ENCODE measurements around the gene KMO. TPM values are rescaled to one million over a fixed set of nuclear protein-coding genes. Genes with fewer than 3 reads are reported as not detected.

Gene KMO
- total RNA-seq, 1 experiment from 2014 or later = 1.2 TPM

GRCh38 chr1:241488739-241489138 is 43.4 kb upstream of the KMO start:
- H3K9me3 Mint-ChIP-seq (ENCODE audit: unreplicated experiment) = no peaks in the 10 kb centered on the region
- intact Hi-C loops (cut with micrococcal nuclease) = loop anchor here (5.0 kb wide), 1 partner anchor 756 kb away; no protein-coding TSS in a partner anchor
- no peak overlapping the region for H3K4me3 Mint-ChIP-seq (ENCODE audit: unreplicated experiment)
- no TSS peak for BruUV-seq (replicated peaks)
- H3K4me1 Mint-ChIP-seq (ENCODE audit: insufficient read depth, unreplicated experiment) = peaks cover 7% of the 10 kb centered on the region
- no peaks in the 10 kb centered on the region for H3K27me3 Mint-ChIP-seq (ENCODE audit: insufficient read depth, unreplicated experiment)
- no peak overlapping the region for H3K27ac Mint-ChIP-seq (ENCODE audit: low read depth, unreplicated experiment)
- ChIA-PET POLR2A (interaction anchor here (1.0 to 1.5 kb wide), 2 partner anchors 12 to 31 kb away, joined by 3 read pairs; partner anchors contain the start of gene FH), CTCF (interaction anchor here (0.5 to 7.4 kb wide), 8 partner anchors 14 to 1372 kb away, joined by 3 to 106 read pairs (median 3); no protein-coding TSS in a partner anchor)
- no peak for TF ChIP-seq CTCF (IDR thresholded peaks at IDR 0.05; ENCODE audit: unreplicated experiment)
- H3K36me3 Mint-ChIP-seq (ENCODE audit: insufficient read depth, unreplicated experiment) = peaks cover 18% of the 10 kb centered on the region
- no peak for DNase-seq (ENCODE audit: unreplicated experiment)

- no peaks in the 10 kb centered on the region for H3K9me3 Mint-ChIP-seq (ENCODE audit: unreplicated experiment)
- no peak overlapping the region for H3K27ac Mint-ChIP-seq (ENCODE audit: low read depth, unreplicated experiment)
- DNase-seq (ENCODE audit: unreplicated experiment) = no peak
- no TSS peak for BruUV-seq (replicated peaks)
- no peaks in the 10 kb centered on the region for H3K4me1 Mint-ChIP-seq (ENCODE audit: insufficient read depth, unreplicated experiment)
- TF ChIP-seq CTCF (IDR thresholded peaks at IDR 0.05; ENCODE audit: unreplicated experiment) = no peak
- intact Hi-C loops (cut with micrococcal nuclease) = no loop called here
- H3K27me3 Mint-ChIP-seq (ENCODE audit: insufficient read depth, unreplicated experiment) = no peaks in the 10 kb centered on the region
- CTCF ChIA-PET = interaction anchor here (0.9 to 3.3 kb wide), 4 partner anchors 10 to 607 kb away, joined by 3 to 19 read pairs (median 6); no protein-coding TSS in a partner anchor
- POLR2A ChIA-PET = interaction anchor here (0.7 kb wide), 1 partner anchor 267 kb away, joined by 3 read pairs; no protein-coding TSS in a partner anchor
- H3K36me3 Mint-ChIP-seq (ENCODE audit: insufficient read depth, unreplicated experiment) = peaks cover 79% of the 10 kb centered on the region
- H3K4me3 Mint-ChIP-seq (ENCODE audit: unreplicated experiment) = no peak overlapping the region
These were observed 36.4 kb upstream of the KMO start for GRCh38 chr1:241495741-241496140.

GRCh38 chr1:241499910-241500309 is 32.3 kb upstream of the KMO start:
- Mint-ChIP-seq H3K4me3 (ENCODE audit: unreplicated experiment) (no peak overlapping the region), H3K9me3 (ENCODE audit: unreplicated experiment) (no peaks in the 10 kb centered on the region), H3K36me3 (ENCODE audit: insufficient read depth, unreplicated experiment) (peaks cover 87% of the 10 kb centered on the region), H3K27ac (ENCODE audit: low read depth, unreplicated experiment) (no peak overlapping the region), H3K27me3 (ENCODE audit: insufficient read depth, unreplicated experiment) (no peaks in the 10 kb centered on the region), H3K4me1 (ENCODE audit: insufficient read depth, unreplicated experiment) (no peaks in the 10 kb centered on the region)
- peak; percentile 65 for DNase-seq (ENCODE audit: unreplicated experiment)
- peak; percentile 84 for TF ChIP-seq CTCF (IDR thresholded peaks at IDR 0.05; ENCODE audit: unreplicated experiment)
- ChIA-PET POLR2A (interaction anchor here (0.6 to 0.7 kb wide), 2 partner anchors 63 to 519 kb away, joined by 3 to 4 read pairs; no protein-coding TSS in a partner anchor), CTCF (interaction anchor here (0.6 to 3.1 kb wide), 21 partner anchors 9 to 1325 kb away, joined by 3 to 31 read pairs (median 3); no protein-coding TSS in a partner anchor)
- intact Hi-C loops (cut with micrococcal nuclease) = loop anchor here (1.0 kb wide), 4 partner anchors 189 to 768 kb away; no protein-coding TSS in a partner anchor
- no TSS peak for BruUV-seq (replicated peaks)

GRCh38 chr1:241503444-241503843 is 28.7 kb upstream of the KMO start:
- H3K27me3 Mint-ChIP-seq (ENCODE audit: insufficient read depth, unreplicated experiment) = no peaks in the 10 kb centered on the region
- no peaks in the 10 kb centered on the region for H3K9me3 Mint-ChIP-seq (ENCODE audit: unreplicated experiment)
- no peak overlapping the region for H3K27ac Mint-ChIP-seq (ENCODE audit: low read depth, unreplicated experiment)
- no peak for DNase-seq (ENCODE audit: unreplicated experiment)
- POLR2A ChIA-PET = interaction anchor here (0.6 to 4.2 kb wide), 4 partner anchors 15 to 375 kb away, joined by 3 to 17 read pairs (median 3); partner anchors contain the start of gene FH
- H3K4me1 Mint-ChIP-seq (ENCODE audit: insufficient read depth, unreplicated experiment) = peaks cover 5% of the 10 kb centered on the region
- intact Hi-C loops (cut with micrococcal nuclease) = no loop called here
- CTCF ChIA-PET = interaction anchor here (0.6 to 4.4 kb wide), 12 partner anchors 8 to 772 kb away, joined by 3 to 25 read pairs (median 8); partner anchors contain the start of gene FH
- BruUV-seq (replicated peaks) = no TSS peak
- TF ChIP-seq CTCF (IDR thresholded peaks at IDR 0.05; ENCODE audit: unreplicated experiment) = no peak
- peaks cover 94% of the 10 kb centered on the region for H3K36me3 Mint-ChIP-seq (ENCODE audit: insufficient read depth, unreplicated experiment)
- no peak overlapping the region for H3K4me3 Mint-ChIP-seq (ENCODE audit: unreplicated experiment)

Measured in MCF 10A (cell line).